Left ventricle myocardium inferior (tissue), 1 donor: ENCODE measurements around the gene CENPT. TPM values are rescaled to one million over a fixed set of nuclear protein-coding genes. Genes with fewer than 3 reads are reported as not detected.

Experiments used
- DNase-seq: peaks from one replicate; pipeline ENCODE4 v3.0.0-alpha.2; 2020
- H3K27ac ChIP-seq: fragments of 200-600 bp; replicated peaks from 2 replicates; pipeline ENCODE4 v1.8.0; 2021
- H3K27me3 ChIP-seq: fragments of 200-600 bp; 2 replicates; pipeline ENCODE4 v1.8.0; 2021; ENCODE audit warnings: low read depth
- H3K36me3 ChIP-seq: fragments of 200-600 bp; 2 replicates; pipeline ENCODE4 v1.8.0; 2021
- H3K4me1 ChIP-seq: fragments of 200-600 bp; 2 replicates; pipeline ENCODE4 v1.8.0; 2021
- H3K4me3 ChIP-seq: fragments of 200-600 bp; 2 replicates; pipeline ENCODE4 v1.8.0; 2021; ENCODE audit warnings: mild to moderate bottlenecking, moderate library complexity
- H3K9me3 ChIP-seq: fragments of 200-600 bp; replicated peaks from 2 replicates; pipeline ENCODE4 v1.8.0; 2021
- intact Hi-C: fragments of 100-400 bp; cut with micrococcal nuclease; formaldehyde crosslinking; loops from one replicate; pipeline ENCODE4 v1.11.0; 2022
- total RNA-seq: library from RNA; stranded (reverse); fragmentation: NEBNext Ultra II Directional; extraction: Animal tissue kit (Norgen Biotek cat#: 25700); gene quantifications from one replicate; pipeline ENCODE4 v1.2.1, GENCODE V29; 2021
- TF ChIP-seq, protein P1 (sequence below): fragments of 200-600 bp; IDR thresholded peaks from 2 replicates; pipeline ENCODE4 v1.8.0; 2021; ENCODE audit warnings: antibody characterized with exemption, mild to moderate bottlenecking, borderline replicate concordance
- donor health status: DM: no; HTN: yes; CAD: no; lungs with severe emphysema.

CENPT gene
- total RNA-seq, 1 donor from 2014 or later = 20.2 TPM

DNA sequence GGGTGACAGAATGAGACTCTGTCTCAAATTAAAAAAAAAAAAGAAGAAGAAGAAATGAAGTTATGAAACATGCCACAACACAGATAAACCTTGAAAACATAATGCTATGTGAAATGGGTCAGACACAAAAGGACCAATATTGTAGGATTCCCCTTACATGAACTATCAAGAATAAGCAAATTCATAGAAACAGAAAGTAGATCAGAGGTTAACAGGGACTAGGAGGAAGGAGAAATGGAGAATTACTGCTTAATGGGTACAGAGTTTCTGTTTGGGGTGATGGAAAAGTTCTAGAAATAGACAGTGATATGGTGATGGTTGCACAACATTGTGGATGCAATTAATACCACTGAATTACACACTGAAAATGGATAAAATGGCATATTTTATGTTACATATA, 57.4 kb downstream of the CENPT start:
- Histone ChIP-seq H3K27me3 (no peaks in the 10 kb centered on the region), H3K4me1 (no peaks in the 10 kb centered on the region), H3K9me3 (no peaks in the 10 kb centered on the region), H3K36me3 (no peaks in the 10 kb centered on the region), H3K4me3 (no peak overlapping the region), H3K27ac (no peak overlapping the region)
- TF ChIP-seq, protein P1, sequence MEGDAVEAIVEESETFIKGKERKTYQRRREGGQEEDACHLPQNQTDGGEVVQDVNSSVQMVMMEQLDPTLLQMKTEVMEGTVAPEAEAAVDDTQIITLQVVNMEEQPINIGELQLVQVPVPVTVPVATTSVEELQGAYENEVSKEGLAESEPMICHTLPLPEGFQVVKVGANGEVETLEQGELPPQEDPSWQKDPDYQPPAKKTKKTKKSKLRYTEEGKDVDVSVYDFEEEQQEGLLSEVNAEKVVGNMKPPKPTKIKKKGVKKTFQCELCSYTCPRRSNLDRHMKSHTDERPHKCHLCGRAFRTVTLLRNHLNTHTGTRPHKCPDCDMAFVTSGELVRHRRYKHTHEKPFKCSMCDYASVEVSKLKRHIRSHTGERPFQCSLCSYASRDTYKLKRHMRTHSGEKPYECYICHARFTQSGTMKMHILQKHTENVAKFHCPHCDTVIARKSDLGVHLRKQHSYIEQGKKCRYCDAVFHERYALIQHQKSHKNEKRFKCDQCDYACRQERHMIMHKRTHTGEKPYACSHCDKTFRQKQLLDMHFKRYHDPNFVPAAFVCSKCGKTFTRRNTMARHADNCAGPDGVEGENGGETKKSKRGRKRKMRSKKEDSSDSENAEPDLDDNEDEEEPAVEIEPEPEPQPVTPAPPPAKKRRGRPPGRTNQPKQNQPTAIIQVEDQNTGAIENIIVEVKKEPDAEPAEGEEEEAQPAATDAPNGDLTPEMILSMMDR = no peak
- intact Hi-C loops = no loop called here
- no peak for DNase-seq

DNA sequence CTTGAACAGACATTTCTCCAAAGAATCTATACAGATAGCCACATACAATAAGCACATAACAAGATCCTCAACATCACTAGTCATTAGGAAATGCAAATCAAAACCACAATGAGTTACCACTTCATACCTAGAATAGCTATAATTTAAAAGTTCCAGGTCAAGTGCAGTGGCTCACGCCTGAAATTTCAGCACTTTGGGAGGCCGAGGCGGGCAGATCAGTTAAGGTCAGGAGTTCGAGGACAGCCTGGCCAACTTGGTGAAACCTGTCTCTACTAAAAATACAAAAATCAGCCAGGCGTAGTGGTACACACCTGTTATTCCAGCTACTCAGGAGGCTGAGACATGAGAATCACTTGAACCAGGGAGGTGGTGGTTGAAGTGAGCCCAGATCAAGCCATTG, 61.0 kb downstream of the CENPT start:
- no peak overlapping the region for H3K4me3 ChIP-seq
- TF ChIP-seq, protein P1 = no peak
- H3K36me3 ChIP-seq = no peaks in the 10 kb centered on the region
- intact Hi-C loops = no loop called here
- no peak for DNase-seq
- peaks cover 10% of the 10 kb centered on the region for H3K4me1 ChIP-seq
- H3K27ac ChIP-seq = no peak overlapping the region
- H3K9me3 ChIP-seq = no peaks in the 10 kb centered on the region
- no peaks in the 10 kb centered on the region for H3K27me3 ChIP-seq

DNA sequence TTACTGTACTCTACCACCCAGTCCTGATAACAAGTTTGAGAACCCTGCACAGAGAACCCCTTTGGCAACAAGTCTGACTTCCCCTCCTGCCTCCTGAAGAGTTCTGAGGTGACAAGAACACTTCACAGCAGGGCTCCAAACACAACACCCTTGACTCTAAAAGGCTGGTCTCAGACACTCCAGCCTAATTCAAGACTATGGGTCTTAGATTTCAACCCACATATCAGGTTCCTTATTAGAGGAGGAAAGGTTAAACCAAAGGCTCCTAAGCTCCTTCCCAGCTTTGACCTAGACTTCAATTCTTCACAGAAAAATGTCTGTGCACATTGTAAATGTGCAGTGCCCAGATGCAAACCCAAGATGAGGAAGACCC, 64.2 kb downstream of the CENPT start:
- no peaks in the 10 kb centered on the region for H3K27me3 ChIP-seq
- intact Hi-C loops = no loop called here
- H3K4me3 ChIP-seq = no peak overlapping the region
- H3K9me3 ChIP-seq = no peaks in the 10 kb centered on the region
- H3K27ac ChIP-seq = no peak overlapping the region
- H3K4me1 ChIP-seq = peaks cover 38% of the 10 kb centered on the region
- H3K36me3 ChIP-seq = peaks cover 5% of the 10 kb centered on the region
- TF ChIP-seq, protein P1 = no peak
- no peak for DNase-seq

DNA sequence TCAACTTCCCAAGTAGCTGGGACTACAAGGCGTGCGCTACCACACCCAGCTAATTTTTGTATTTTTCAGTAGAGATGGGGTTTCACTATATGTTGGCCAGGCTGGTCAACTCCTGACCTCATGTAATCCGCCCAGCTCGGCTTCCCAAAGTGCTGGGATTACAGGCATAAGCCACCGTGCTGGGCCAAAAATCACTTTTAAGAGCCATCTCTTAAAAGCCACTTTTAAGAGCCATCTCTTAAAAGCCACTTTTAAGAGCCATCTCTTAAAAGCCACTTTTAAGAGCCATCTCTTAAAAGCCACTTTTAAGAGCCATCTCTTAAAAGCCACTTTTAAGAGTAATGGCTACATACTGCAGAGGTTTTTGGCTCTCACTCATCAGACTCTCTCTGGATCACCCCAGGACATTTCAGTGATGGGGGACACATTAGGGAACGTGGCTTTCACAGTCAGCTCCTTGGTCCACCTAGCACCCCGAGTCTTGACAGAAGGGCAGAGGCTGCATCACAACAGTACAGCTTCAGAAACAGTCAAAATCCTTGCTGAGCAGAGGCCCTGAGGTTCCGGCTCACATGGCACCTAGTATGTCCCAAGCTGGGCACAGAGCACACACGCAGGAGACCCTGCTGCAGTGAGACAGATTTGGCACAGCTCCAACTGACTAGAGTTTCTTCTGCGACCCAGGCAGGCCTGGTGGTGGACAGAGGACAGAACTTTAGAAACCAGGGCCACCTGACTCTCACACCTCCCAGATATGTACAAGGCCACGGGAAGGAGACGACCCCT, 64.7 kb downstream of the CENPT start:
- Histone ChIP-seq H3K27me3 (no peaks in the 10 kb centered on the region), H3K27ac (no peak overlapping the region), H3K9me3 (no peaks in the 10 kb centered on the region), H3K4me1 (peaks cover 38% of the 10 kb centered on the region), H3K4me3 (no peak overlapping the region), H3K36me3 (peaks cover 5% of the 10 kb centered on the region)
- TF ChIP-seq, protein P1 = no peak
- intact Hi-C loops = no loop called here
- no peak for DNase-seq

DNA sequence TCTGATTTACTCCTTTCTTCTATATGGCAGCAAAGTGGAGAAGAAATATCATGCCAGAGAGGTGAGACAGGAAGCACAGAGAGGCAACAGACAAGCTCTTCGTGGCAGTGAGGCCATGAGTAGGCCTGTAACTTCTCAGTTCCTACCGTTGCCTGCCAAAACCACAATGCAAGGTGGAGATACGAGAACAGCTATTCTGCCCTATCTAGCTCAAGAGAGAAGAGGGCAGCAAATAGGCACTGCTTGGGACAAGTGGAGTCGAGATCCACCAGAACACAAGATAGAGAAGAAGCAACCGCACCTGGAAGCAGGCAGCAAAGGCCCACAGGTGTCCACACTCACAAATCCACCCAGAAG, 66.0 kb downstream of the CENPT start:
- DNase-seq = no peak
- peaks cover 5% of the 10 kb centered on the region for H3K36me3 ChIP-seq
- peaks cover 38% of the 10 kb centered on the region for H3K4me1 ChIP-seq
- TF ChIP-seq, protein P1 = no peak
- no peak overlapping the region for H3K27ac ChIP-seq
- no peak overlapping the region for H3K4me3 ChIP-seq
- no peaks in the 10 kb centered on the region for H3K27me3 ChIP-seq
- intact Hi-C loops = no loop called here
- no peaks in the 10 kb centered on the region for H3K9me3 ChIP-seq
